Activated naive CD4-positive, alpha-beta T cell treated with anti-CD3 and anti-CD28 coated beads for 36 hours (primary cell): Measurements from ENCODE around the gene LIMS1. TPM values are rescaled to one million over a fixed set of nuclear protein-coding genes. Genes with fewer than 3 reads are reported as not detected.

Experiments used
- CTCF ChIA-PET: fragments of 350-600 bp; sonication (Branson Sonifier 250); formaldehyde crosslinking; loops from one replicate; lab custom pipeline; 2021; ENCODE audit warnings: antibody characterized with exemption; lab: Charles Lee
- DNase-seq: peaks from one replicate; pipeline ENCODE4 v3.0.0-alpha.2; 2020
- H3K27ac Mint-ChIP-seq: one replicate; pipeline ENCODE4 v1.8.0; 2021; ENCODE audit warnings: mild to moderate bottlenecking, mixed read lengths
- H3K27me3 Mint-ChIP-seq: one replicate; pipeline ENCODE4 v1.8.0; 2021; ENCODE audit warnings: low read depth, mixed read lengths
- H3K36me3 Mint-ChIP-seq: one replicate; pipeline ENCODE4 v1.8.0; 2021; ENCODE audit warnings: low read depth, mixed read lengths
- H3K4me1 Mint-ChIP-seq: one replicate; pipeline ENCODE4 v1.8.0; 2021; ENCODE audit warnings: low read depth, mixed read lengths
- H3K4me3 Mint-ChIP-seq: one replicate; pipeline ENCODE4 v1.8.0; 2021; ENCODE audit warnings: mild to moderate bottlenecking, moderate library complexity, mixed read lengths
- H3K9me3 Mint-ChIP-seq: one replicate; pipeline ENCODE4 v1.8.0; 2021; ENCODE audit warnings: mixed read lengths
- intact Hi-C: fragments of 100-400 bp; cut with micrococcal nuclease; formaldehyde crosslinking; loops from one replicate; pipeline ENCODE4 v1.15.1; 2023
- total RNA-seq, 2 experiments: library from RNA; stranded (reverse); gene quantifications; one replicate each; pipeline ENCODE4 v1.2.3, GENCODE V29; 2021

The LIMS1 gene
- total RNA-seq, 2 experiments from 2014 or later = 43.8 to 47.1 TPM

GRCh38 chr2:108607706-108608301, 73.5 kb downstream of the LIMS1 start:
- intact Hi-C loops = loop anchor here (1.0 to 5.0 kb wide), 3 partner anchors 28 to 379 kb away; partner anchors contain the start of genes EDAR and RANBP2
- Mint-ChIP-seq H3K27me3 (no peaks in the 10 kb centered on the region), H3K4me3 (no peak overlapping the region), H3K36me3 (no peaks in the 10 kb centered on the region), H3K4me1 (peaks cover 31% of the 10 kb centered on the region), H3K9me3 (no peaks in the 10 kb centered on the region), H3K27ac (no peak overlapping the region)
- CTCF ChIA-PET = interaction anchor here (0.7 to 10.4 kb wide), 3 partner anchors 28 to 150 kb away, joined by 4 to 147 read pairs (median 77); no protein-coding TSS in a partner anchor
- DNase-seq = peak; percentile 68

GRCh38 chr2:108611021-108611420, 76.8 kb downstream of the LIMS1 start:
- no peaks in the 10 kb centered on the region for H3K36me3 Mint-ChIP-seq
- no peaks in the 10 kb centered on the region for H3K9me3 Mint-ChIP-seq
- H3K27ac Mint-ChIP-seq = peak overlapping the region; percentile 68
- H3K27me3 Mint-ChIP-seq = no peaks in the 10 kb centered on the region
- intact Hi-C loops = no loop called here
- CTCF ChIA-PET = interaction anchor here (0.8 to 10.4 kb wide), 4 partner anchors 11 to 101 kb away, joined by 3 to 147 read pairs (median 4); no protein-coding TSS in a partner anchor
- H3K4me1 Mint-ChIP-seq = peaks cover 54% of the 10 kb centered on the region
- H3K4me3 Mint-ChIP-seq = no peak overlapping the region
- DNase-seq = no peak

GRCh38 chr2:108612153-108612513, 77.9 kb downstream of the LIMS1 start:
- Mint-ChIP-seq H3K27me3 (no peaks in the 10 kb centered on the region), H3K4me1 (peaks cover 63% of the 10 kb centered on the region), H3K9me3 (no peaks in the 10 kb centered on the region), H3K4me3 (peak overlapping the region; percentile 1), H3K36me3 (no peaks in the 10 kb centered on the region), H3K27ac (peak overlapping the region; percentile 62)
- intact Hi-C loops = loop anchor here (1.0 to 2.0 kb wide), 2 partner anchors 9 to 17 kb away; no protein-coding TSS in a partner anchor
- CTCF ChIA-PET = interaction anchor here (0.7 to 10.4 kb wide), 3 partner anchors 10 to 37 kb away, joined by 3 to 147 read pairs (median 4); no protein-coding TSS in a partner anchor
- DNase-seq = peak; percentile 58

- intact Hi-C loops = loop anchor here (1.0 to 2.0 kb wide), 2 partner anchors 9 to 16 kb away; no protein-coding TSS in a partner anchor
- Mint-ChIP-seq H3K4me1 (peaks cover 68% of the 10 kb centered on the region), H3K4me3 (peak overlapping the region; percentile 1), H3K36me3 (no peaks in the 10 kb centered on the region), H3K27me3 (no peaks in the 10 kb centered on the region), H3K27ac (peak overlapping the region; percentile 62), H3K9me3 (no peaks in the 10 kb centered on the region)
- peak; percentile 71 for DNase-seq
- CTCF ChIA-PET = interaction anchor here (0.7 to 10.4 kb wide), 3 partner anchors 10 to 36 kb away, joined by 3 to 147 read pairs (median 4); no protein-coding TSS in a partner anchor
These were observed 78.4 kb downstream of the LIMS1 start for GRCh38 chr2:108612514-108613183.

GRCh38 chr2:108613261-108614042, 79.2 kb downstream of the LIMS1 start:
- Mint-ChIP-seq H3K9me3 (no peaks in the 10 kb centered on the region), H3K27me3 (no peaks in the 10 kb centered on the region), H3K4me1 (peaks cover 74% of the 10 kb centered on the region), H3K4me3 (no peak overlapping the region), H3K36me3 (no peaks in the 10 kb centered on the region), H3K27ac (peak overlapping the region; percentile 25)
- DNase-seq = no peak
- intact Hi-C loops = loop anchor here (2.0 kb wide), 1 partner anchor 15 kb away; no protein-coding TSS in a partner anchor
- CTCF ChIA-PET = interaction anchor here (10.4 kb wide), 1 partner anchor 23 kb away, joined by 147 read pairs; no protein-coding TSS in a partner anchor

- DNase-seq = no peak
- H3K27me3 Mint-ChIP-seq = no peaks in the 10 kb centered on the region
- intact Hi-C loops = no loop called here
- no peaks in the 10 kb centered on the region for H3K36me3 Mint-ChIP-seq
- CTCF ChIA-PET = interaction anchor here (10.4 kb wide), 1 partner anchor 22 kb away, joined by 147 read pairs; no protein-coding TSS in a partner anchor
- peaks cover 75% of the 10 kb centered on the region for H3K4me1 Mint-ChIP-seq
- H3K4me3 Mint-ChIP-seq = no peak overlapping the region
- H3K9me3 Mint-ChIP-seq = no peaks in the 10 kb centered on the region
- peak overlapping the region; percentile 15 for H3K27ac Mint-ChIP-seq
These were observed 79.8 kb downstream of the LIMS1 start for GRCh38 chr2:108614043-108614545.

GRCh38 chr2:108614659-108615058, 80.4 kb downstream of the LIMS1 start:
- no peak overlapping the region for H3K4me3 Mint-ChIP-seq
- peak overlapping the region; percentile 34 for H3K27ac Mint-ChIP-seq
- intact Hi-C loops = no loop called here

GRCh38 chr2:108615480-108616090, 81.3 kb downstream of the LIMS1 start:
- H3K36me3 Mint-ChIP-seq = no peaks in the 10 kb centered on the region
- CTCF ChIA-PET = interaction anchor here (0.7 to 10.4 kb wide), 4 partner anchors 10 to 21 kb away, joined by 4 to 147 read pairs (median 8); no protein-coding TSS in a partner anchor
- peak overlapping the region; percentile 58 for H3K27ac Mint-ChIP-seq
- H3K4me1 Mint-ChIP-seq = peaks cover 83% of the 10 kb centered on the region
- no peaks in the 10 kb centered on the region for H3K9me3 Mint-ChIP-seq
- no peak for DNase-seq
- no peak overlapping the region for H3K4me3 Mint-ChIP-seq
- no peaks in the 10 kb centered on the region for H3K27me3 Mint-ChIP-seq
- intact Hi-C loops = no loop called here

More at GRCh38 chr2:108614659-108615058, 80.4 kb downstream of the LIMS1 start:
- CTCF ChIA-PET = interaction anchor here (1.7 to 10.4 kb wide), 2 partner anchors 9 to 21 kb away, joined by 8 to 147 read pairs; no protein-coding TSS in a partner anchor
- no peaks in the 10 kb centered on the region for H3K27me3 Mint-ChIP-seq
- no peaks in the 10 kb centered on the region for H3K36me3 Mint-ChIP-seq
- no peaks in the 10 kb centered on the region for H3K9me3 Mint-ChIP-seq
- peaks cover 75% of the 10 kb centered on the region for H3K4me1 Mint-ChIP-seq
- DNase-seq = no peak

- H3K4me1 Mint-ChIP-seq = peaks cover 83% of the 10 kb centered on the region
- intact Hi-C loops = no loop called here
- no peak overlapping the region for H3K4me3 Mint-ChIP-seq
- H3K27ac Mint-ChIP-seq = no peak overlapping the region
- H3K9me3 Mint-ChIP-seq = no peaks in the 10 kb centered on the region
- CTCF ChIA-PET = interaction anchor here (0.7 to 10.4 kb wide), 4 partner anchors 11 to 32 kb away, joined by 3 to 147 read pairs (median 8); no protein-coding TSS in a partner anchor
- DNase-seq = no peak
- H3K36me3 Mint-ChIP-seq = no peaks in the 10 kb centered on the region
- H3K27me3 Mint-ChIP-seq = no peaks in the 10 kb centered on the region
These were observed 82.0 kb downstream of the LIMS1 start for GRCh38 chr2:108616318-108616717.

- Mint-ChIP-seq H3K27me3 (no peaks in the 10 kb centered on the region), H3K27ac (no peak overlapping the region), H3K4me1 (peaks cover 84% of the 10 kb centered on the region), H3K9me3 (no peaks in the 10 kb centered on the region), H3K4me3 (no peak overlapping the region), H3K36me3 (no peaks in the 10 kb centered on the region)
- DNase-seq = no peak
- CTCF ChIA-PET = interaction anchor here (0.7 to 10.4 kb wide), 6 partner anchors 13 to 83 kb away, joined by 3 to 147 read pairs (median 6); no protein-coding TSS in a partner anchor
- intact Hi-C loops = no loop called here
These were observed 82.5 kb downstream of the LIMS1 start for GRCh38 chr2:108616751-108617161.

- no peaks in the 10 kb centered on the region for H3K27me3 Mint-ChIP-seq
- no peak for DNase-seq
- CTCF ChIA-PET = interaction anchor here (0.8 to 10.4 kb wide), 5 partner anchors 15 to 84 kb away, joined by 3 to 147 read pairs (median 4); no protein-coding TSS in a partner anchor
- no peaks in the 10 kb centered on the region for H3K36me3 Mint-ChIP-seq
- peaks cover 81% of the 10 kb centered on the region for H3K4me1 Mint-ChIP-seq
- no peaks in the 10 kb centered on the region for H3K9me3 Mint-ChIP-seq
- intact Hi-C loops = no loop called here
- no peak overlapping the region for H3K4me3 Mint-ChIP-seq
- H3K27ac Mint-ChIP-seq = peak overlapping the region; percentile 92
These were observed 83.3 kb downstream of the LIMS1 start for GRCh38 chr2:108617617-108618016.
